ENCODE results near the gene NELFB.

Gene NELFB

DNA sequence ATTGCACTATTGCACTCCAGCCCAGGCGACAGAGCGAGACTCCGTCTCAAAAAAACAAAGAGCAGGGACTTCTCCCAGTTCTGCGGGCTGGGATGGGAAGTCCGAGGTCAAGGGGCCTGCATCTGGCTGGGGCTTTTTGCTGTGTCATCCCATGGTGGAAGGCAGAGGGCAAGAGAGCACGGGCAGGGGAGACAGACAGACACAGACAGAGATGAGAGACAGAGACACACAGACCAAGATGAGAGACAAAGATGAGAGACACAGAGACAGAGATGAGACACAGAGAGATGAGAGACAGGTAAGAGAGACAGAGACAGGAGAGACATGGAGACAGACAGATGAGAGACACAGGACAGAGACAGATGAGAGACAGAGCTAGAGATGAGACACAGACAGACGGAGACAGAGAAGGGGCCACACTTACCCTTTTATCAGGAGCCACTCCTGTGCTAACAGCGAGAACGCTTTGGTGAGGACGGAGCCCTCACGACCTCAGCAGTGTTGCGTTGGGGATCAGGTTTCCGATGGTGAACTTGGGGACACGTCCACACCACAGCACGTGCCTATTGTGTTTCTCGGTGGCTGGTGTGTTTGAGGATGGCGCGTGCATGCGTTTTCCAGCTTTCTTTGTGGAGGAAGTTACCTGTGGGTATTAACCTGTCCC lies 13.5 kb downstream of the NELFB start:
- DNase-seq (ENCODE audit: low read depth in 2 of 2) = no peak

DNA sequence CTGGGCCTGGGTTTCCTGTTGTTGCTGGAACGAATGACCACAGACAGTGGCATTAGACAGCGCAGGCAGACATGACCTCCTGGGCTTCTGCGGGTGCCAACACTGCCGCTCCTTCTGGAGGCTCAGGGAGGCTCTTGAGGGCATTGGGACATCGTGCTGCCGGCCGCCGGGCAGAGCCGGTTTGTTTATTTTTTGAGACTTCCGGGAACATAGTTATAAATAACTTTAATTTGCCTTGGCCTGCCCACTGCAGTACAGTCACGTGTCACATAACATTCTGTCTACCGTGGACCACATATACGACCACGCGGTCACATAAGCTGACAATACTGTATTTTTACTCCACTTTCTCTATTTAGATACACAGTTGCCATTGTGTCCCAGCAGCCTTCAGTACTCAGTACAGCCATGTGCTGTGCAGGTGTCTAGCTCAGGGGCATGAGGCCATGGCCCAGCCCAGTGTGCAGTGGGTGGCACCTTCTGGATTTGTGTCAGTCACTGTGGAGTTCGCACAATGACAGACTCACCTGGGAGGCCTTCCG lies 14.2 kb downstream of the NELFB start:
- DNase-seq (ENCODE audit: low read depth in 2 of 2) = no peak

DNA sequence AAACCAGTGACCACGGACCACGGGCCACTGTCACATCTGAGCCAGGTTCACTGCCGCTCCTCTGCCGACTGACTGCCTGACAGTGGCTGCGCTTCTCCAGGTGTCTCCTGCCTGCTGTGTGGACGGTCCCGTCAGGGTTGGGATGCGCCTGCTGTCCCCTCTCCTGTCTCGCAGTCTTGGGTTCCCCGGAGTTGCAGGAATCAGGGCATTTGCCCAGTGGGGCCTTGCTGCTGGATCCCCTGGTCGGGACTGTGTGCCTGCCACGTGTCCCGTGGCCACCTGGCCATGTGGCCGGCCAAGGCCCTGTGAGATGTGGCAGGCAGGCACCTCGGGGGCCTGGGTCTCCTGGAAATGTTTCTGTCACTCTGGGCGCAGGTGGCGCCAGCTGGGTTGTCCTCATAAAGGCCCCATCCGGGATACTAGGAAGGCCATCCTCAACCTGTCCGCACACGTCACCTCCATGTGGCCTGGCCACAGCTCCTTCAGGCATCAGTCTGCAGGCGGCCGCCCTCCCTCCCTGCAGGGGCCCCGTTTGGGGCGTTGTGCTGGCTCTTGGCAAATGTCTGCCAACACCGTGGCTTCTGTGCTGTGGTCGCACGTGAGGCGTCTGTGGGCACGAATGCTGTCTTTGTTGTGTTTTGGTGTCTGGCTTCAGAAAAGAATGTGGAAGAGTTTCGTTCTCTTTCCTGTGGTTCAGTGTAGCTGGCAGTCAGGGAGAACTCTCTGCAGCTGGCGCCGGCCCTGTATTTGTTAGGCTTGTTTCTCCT lies 16.0 kb downstream of the NELFB start:
- no peak for DNase-seq (ENCODE audit: low read depth in 2 of 2)

DNA sequence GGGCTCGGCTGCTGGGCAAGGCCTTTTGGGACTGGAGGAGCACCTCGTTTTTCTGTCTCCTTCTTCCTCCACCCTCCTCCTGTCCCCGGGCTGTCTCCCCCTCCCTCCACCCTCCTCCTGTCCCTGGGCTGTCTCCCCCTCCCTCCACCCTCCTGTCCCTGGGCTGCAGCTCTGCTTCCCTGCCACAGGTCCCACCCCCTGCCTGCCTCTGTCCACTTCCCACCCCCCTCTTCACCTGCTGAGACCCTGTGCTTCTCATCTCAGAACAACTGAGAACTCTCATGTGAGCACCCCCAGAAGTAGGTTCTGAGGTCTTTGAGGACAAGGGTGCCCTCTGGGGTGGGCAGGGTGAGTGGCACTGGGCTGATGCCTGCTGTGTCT lies 16.6 kb downstream of the NELFB start:
- DNase-seq (ENCODE audit: low read depth in 2 of 2) = no peak

DNA sequence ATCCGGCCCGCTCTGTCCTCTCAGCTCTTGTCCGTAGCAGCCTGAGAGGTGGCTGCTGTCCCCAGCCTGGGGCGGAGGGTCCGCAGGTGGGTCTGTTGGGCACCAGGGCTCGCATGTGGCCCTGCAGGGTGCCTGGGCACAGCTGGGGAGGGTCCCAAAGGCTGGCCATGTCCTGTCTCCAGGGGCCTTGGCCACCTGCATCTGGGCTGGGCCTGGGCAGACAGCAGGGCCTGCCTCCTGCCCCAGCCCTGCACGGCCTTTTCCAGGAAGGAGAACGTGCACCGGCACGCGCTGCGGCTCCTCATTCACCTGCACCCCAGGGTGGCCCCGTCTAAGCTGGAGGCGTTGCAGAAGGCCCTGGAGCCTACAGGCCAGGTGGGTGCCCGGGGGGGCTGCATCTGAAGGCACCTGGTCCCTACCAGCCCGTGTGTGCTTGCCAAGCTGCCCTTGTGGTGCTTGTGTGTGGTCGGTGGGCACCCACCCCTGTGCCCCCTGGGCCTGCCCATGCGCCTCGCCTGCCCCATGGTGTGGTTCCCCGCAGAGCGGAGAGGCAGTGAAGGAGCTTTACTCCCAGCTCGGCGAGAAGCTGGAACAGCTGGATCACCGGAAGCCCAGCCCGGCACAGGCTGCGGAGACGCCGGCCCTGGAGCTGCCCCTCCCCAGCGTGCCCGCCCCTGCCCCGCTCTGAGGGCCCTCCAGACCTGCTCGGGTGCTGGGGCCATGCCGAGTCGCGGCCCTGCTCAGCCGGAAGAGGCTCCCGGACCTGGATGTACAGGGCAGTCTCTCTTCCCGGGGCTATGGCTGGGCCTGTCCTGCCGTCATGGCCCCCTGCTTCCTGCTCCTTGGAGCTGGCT lies 17.3 kb downstream of the NELFB start:
- DNase-seq (ENCODE audit: low read depth in 2 of 2) = no peak

DNA sequence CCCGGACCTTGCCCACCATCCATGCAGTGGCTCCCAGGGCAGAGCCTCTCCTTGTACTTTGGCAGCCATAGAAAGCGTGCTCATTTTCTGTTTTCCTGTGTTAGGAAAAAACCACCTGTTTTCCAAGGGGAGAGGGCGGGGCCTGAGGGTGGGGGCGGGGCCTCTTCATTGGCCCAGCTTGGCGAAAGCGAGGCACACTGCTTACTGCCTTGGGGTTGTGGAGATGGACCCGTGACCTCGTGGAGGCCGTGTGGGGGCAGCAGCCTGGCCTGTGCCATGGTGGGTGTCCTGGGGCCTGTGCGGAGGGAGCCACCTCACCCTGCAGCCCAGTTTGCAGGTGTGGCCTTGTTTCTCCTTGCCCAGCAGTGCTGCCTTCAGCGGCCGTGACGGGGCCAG lies 18.0 kb downstream of the NELFB start:
- no peak for DNase-seq (ENCODE audit: low read depth in 2 of 2)

DNA sequence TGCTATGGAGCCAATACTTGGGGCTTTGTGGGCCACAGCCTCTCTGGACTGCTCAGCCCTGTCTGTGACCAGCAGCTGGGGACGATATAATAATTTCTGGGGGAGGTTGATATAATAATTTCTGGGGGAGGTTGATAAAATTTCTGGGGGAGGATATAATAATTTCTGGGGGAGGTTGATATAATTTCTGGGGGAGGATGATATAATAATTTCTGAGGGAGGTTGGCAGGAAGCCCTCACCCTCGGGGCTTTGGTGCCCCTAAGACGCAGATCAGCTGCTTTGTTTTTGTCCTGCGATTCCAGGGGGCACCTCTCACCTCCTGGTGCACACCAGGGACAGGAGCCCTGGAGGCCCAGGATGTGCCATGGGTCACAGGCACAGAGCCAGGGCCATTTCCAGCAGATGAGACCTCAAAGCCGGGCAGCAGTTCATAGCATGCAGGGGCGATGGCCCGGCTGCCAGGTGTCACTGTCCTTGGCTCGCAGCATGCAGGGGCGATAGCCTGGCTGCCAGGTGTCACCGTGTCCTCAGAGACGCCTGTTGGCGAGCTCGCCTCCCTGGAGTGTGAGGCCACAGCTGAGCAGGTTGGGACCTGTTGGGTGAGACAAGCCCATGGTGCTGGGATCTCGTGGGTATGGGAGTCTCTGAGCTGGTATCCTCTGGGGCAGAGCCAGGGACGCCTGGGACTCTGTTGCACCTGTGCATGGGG lies 18.6 kb downstream of the NELFB start:
- DNase-seq (ENCODE audit: low read depth in 2 of 2) = no peak

DNA sequence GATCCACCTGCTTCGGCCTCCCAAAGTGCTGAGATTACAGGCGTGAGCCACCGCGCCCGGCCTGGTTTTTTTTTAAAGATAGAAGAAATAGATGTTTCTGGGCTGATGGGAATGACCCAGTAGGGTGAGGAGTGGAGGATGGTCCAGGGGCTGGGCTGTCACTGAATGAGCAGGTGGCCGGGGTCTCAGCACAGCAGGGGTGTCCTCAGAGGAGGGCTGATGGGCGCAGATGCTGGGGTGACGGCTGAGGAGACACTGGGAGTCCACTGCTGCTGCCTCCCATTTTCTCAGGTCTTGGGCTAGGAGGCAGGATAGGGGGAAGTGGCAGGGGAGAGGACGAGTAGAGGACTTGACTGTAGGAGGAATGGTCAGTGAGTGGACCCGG lies 20.1 kb downstream of the NELFB start:
- no peak for DNase-seq (ENCODE audit: low read depth in 2 of 2)

DNA sequence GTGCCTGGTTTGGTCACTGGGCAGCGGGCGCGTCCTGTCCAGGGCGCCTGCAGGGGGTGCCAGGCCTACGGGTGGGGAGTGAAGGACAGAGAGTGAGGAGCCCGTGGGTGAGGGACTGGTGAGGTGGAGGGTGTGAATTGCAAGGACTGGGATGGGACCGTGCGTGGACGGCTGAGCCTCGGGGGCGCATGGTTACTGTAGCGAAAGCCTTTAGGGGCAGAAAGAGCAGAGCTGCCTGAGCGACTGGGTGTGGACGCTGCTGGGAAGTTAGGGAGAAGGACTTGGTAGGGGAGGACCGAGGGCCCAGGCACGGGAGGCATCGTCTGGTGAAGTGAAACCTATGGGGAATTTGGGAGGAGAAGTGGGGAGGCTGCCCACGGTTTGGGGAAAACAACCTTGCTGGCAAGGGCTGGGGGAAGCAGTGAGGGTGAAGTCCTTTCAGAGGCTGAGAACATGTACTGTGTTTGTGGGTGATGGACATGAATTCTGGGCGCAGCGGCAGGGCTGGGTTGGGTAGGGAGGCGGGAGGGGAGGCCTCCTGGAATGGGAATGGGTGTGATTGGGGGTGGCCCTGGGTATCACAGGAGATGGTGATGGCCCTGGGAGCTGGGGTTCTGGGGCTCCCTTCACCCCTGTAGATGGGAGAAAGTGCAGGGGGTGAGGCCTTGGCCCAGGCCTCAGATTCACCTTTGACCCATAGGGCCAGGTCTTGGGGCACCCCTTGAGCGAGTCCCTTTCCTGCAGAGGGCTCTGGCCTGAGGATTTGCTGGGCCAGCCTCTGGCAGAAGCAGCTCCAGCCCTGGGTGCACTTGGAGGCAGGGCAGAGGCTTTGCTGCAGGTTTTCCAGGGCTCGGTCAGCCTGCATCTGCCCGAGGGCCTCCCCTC lies 20.7 kb downstream of the NELFB start:
- DNase-seq (ENCODE audit: low read depth in 2 of 2) = no peak

DNA sequence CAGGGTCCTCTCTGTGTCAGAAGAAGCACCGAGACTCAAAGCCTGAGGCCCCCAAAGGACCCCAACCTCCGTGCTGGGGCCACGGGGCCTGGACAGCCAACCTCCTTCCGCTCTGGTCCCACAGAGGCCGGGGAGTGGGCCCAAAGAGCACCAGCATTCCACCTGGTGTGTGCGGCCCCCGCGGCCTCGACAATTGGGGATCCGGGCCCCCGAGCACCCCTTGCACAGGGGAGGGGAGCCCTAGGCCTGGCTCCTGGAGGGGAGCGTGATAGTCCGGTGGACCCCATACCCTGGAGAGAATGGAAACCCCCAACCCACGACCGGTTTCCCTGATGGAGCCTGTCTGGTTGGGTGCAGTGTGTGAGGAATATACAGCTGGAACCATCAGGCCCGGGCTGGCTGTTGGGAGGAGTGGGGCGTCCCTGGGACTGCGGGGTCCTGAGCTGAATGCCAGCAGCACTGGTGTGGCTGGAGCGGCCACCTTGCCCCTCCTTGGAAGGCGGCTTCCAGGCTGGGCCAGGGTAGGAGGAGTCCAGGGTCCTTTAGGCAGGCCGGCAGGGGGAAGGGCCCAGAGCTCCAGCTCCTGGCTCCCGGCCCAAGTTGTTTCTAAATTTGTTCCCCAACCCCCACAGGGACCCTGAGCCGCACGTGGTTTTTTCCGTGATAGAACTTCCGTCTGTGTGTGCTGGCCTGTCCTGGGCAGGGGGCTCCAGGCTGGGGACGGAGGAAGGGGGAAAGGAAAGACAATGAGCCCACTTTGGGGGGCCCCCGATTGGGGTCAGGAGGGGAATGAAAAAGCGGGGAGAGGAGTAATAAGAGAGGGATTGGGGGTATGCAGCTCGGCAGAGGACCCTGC lies 21.6 kb downstream of the NELFB start:
- DNase-seq (ENCODE audit: low read depth in 2 of 2) = no peak

DNA sequence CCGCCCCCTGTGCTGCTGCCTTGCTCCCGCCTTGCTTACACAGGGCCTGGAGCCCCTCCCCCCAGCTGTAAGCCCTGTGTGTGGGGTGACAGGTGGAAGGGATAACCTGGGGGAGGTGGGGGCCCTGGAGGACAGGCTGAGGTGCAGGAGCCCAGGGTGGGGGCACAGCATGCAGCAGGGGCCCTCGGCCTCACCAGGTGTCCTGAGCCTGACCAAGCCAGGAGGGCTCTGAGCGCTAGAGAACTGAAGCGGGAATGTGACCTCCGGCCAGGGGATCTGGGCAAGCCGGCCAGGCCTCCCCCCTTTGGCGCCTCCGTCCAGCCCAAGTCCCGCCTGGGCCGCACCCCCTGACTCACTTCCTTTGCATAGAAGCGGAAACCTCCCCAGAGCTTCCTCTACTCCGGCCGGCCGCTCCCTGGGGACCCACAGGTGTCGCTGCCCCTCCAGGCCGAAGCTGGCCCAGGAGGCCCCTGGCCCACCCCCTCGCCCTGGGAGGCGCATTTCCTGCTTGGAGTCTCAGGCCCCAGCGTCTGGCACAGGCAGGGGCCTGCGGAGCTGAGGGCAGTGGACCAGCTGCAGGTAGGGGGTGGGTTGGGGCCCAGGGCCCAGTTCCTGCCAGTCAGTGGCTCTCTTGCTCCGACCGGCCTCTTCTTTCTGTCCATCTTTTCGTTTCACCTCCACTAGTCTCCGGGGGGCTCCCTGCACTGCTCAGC lies 22.4 kb downstream of the NELFB start, which contains the start of gene TOR4A:
TOR4A (plus strand) TSS at position 398 of the 713 bp plus-strand sequence. CDS start 964 bp downstream, outside the sequence.
- DNase-seq (ENCODE audit: low read depth in 2 of 2) = no peak

DNA sequence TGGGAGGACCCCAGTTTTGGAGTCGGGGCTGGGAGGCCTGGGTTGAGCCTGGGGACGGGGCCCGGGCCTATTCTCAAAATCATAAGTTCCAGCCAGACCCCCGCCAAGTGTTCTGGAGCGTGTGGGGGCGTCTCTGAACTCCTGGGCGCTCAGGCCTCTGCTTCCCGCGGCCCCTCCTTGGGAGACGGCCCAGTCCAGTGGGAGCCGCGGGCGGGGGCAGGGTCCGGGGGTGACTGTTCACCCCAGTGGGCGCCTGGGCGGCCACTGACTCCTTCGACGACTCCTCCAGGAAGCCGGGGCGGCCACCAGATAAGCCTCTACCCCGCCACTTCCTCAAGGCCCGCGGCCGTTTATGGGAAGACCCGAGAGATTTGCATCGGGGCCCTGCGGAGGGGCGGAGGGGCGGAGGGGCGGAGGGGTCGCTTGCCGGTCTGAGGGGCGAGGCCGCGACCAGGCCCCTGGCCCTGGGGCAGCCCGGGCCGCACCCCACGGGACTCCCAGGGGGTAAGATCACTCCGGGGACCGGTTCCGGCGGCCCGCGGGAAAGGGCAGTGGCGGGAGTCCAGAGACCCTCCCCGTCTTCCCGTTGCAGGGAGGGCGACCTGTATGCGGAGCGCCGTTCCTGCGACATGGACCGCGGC lies 23.1 kb downstream of the NELFB start:
- DNase-seq (ENCODE audit: low read depth in 2 of 2) = no peak

DNA sequence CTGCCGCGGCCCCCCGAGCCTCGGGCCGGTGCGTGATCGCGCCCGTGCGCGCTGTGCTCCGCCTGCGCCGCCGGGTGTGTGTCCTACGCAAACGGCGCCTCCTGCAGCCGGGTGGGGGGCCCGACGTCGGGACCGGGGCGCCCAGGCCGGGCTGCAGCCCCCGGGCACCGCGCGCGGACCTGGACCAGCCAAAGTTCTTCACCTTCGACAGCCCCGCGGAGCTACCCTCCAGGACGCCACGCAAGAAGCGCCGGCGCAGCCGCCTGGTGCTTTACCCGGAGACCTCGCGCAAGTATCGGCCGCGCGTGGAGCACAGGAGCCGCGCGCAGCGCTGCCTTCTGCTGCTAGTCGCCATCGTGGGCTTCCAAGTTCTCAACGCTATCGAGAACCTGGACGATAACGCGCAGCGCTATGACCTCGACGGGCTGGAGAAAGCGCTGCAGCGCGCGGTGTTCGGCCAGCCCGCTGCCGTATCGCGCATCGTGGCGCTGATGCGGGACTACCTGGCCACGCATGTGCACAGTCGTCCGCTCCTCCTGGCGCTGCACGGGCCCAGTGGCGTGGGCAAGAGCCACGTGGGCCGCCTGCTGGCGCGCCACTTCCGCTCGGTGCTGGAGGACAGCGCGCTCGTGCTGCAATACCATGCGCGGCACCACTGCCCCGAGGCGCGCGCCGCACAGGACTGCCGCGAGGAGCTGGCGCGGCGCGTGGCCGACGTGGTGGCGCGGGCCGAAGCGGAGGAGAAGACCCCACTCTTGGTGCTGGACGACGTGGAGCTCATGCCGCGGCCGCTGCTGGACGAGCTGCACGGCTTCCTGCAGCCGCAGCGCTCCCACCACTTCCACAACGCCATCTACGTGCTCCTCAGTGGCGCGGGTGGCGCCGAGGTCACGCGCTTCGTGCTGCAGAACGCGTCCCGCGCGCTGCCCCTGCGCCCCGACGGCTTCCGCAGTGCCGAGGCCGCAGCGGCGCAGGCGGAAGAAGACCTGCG lies 23.9 kb downstream of the NELFB start:
- no peak for DNase-seq (ENCODE audit: low read depth in 2 of 2)

DNA sequence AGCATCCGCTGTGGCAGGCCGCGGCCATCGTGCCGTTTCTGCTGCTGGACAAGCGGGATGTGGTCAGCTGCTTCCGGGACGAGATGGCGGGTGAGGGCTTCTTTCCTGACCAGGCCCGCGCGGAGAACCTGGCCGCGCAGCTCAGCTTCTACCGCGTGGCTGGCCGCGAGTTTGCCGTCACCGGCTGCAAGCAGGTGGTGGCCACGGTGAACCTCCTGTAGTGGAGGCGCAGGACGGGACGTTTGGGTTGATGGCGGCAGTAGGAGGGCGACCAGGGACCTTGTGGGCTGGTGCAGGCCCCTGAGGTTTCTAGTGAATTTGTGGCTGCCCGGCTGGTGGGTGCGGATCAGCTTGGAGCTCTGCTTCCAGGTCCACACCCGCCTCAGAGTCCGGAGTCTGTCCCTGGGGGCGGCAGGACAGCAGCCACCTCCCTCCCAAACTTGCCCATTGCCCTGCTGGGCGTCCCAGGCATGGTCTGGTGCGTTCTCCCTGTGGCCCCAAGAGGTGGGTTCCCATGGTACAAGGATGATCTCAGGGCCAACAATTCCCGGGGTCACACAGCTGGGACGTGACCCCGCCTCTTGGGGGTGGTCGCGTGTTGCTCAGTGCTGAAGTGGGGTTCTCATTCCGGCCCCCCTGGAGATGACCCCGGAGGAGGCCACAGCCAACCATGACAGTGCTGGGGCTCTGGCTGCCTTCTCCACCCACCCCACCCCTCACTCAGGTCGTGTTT lies 24.8 kb downstream of the NELFB start:
- no peak for DNase-seq (ENCODE audit: low read depth in 2 of 2)

DNA sequence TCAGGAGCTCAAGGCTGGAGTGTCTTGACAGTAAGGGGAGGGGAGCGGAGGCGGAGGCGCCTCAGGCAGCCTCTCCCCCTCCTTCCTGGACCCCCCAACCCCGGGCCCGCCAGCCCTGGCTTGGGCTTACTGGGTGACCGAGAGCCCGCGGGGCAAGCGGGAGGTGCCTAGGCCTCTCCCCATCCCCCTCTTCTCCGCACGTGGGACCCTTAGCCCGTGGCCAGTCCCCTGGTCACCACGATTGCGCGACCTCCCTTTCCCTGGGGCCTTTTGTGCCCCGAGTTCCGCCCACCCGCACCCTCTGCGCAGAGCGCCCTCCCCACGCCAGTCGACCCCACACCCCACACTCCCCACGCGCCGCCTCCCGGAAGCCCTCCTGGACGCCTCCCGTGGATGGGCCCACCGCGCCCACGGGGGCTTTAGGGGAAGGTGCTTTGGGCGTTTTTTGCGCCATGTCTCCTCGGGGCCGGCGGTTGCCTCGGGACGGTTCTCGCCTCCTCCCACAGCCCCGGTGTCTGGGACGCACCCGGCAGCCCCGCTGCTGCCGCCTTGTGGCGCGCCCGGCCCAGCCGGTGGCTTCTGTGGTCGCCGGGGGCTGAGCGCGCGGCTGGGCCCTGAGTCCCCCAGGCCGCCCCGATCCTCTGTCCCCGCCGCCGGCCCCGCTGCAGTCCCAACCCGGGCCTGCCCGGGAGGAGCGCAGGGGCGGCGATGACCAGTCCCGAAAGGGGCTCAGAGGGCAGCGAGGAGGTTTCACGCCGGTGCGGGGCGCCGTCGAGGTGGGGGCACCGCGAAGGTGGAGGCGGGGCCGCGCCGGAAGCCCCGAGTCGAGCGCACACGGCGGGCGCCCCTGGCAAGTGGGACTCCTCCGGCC lies 25.6 kb downstream of the NELFB start:
- DNase-seq (ENCODE audit: low read depth in 2 of 2) = no peak
